A549 (cell line): ENCODE results near the gene RPS16. TPM values are rescaled to one million over a fixed set of nuclear protein-coding genes. Genes with fewer than 3 reads are reported as not detected.

Experiments
- ATAC-seq, 2 experiments: fragments of 200-7000 bp in 1 of 2; fragments of >200 bp in 1 of 2; cut with Nextera tagmentation in 1 of 2; cut with Tn5 transposase in 1 of 2; 3 replicates each; pipeline versions ENCODE4 v1.8.0 to v1.9.1; 2018 to 2020; ENCODE audit warnings: mild to moderate bottlenecking in 1 of 2, moderate library complexity in 1 of 2
- CTCF ChIA-PET: fragments of 300-600 bp; sonication (Branson Sonifier 250); formaldehyde crosslinking; extraction: SDS; loops from one replicate; lab custom pipeline; 2021; ENCODE audit warnings: antibody characterized with exemption, inconsistent platforms; lab: Yijun Ruan, JAX
- POLR2A ChIA-PET: fragments of 350-600 bp; formaldehyde crosslinking; extraction: SDS; loops from one replicate; lab custom pipeline; 2021; ENCODE audit warnings: antibody characterized with exemption, inconsistent platforms; lab: Yijun Ruan, JAX
- DNase-seq, 2 experiments: peaks; one replicate each; pipeline versions ENCODE4 v3.0.0 to v3.0.0-alpha.2; 2011 to 2016; ENCODE audit warnings: low read depth in 1 of 2, low spot score in 1 of 2
- FAIRE-seq: peaks from 2 replicates; lab custom pipeline; 2011; peaks lifted over from hg19 to GRCh38; lab: Jason Lieb, UNC
- H3K27ac ChIP-seq, 2 experiments: fragments of >200 bp; sonication (Bioruptor Twin); formaldehyde crosslinking; 3 replicates each; pipeline ENCODE4 v1.5.1; 2016 to 2017
- H3K4me1 ChIP-seq: fragments of >200 bp; sonication (Bioruptor Twin); formaldehyde crosslinking; 3 replicates; pipeline ENCODE4 v1.6.1; 2016
- H3K4me2 ChIP-seq: fragments of >200 bp; sonication (Bioruptor Twin); formaldehyde crosslinking; 3 replicates; pipeline ENCODE4 v1.6.1; 2016
- H3K4me3 ChIP-seq: fragments of >200 bp; sonication (Bioruptor Twin); formaldehyde crosslinking; 3 replicates; pipeline ENCODE4 v1.5.1; 2016
- H3K9me3 ChIP-seq: fragments of >200 bp; sonication (Bioruptor Twin); formaldehyde crosslinking; 3 replicates; pipeline ENCODE4 v1.6.1; 2016
- BHLHE40 ChIP-seq: IDR thresholded peaks from 2 replicates; pipeline ENCODE4 v1.6.1; 2012; ENCODE audit warnings: low read depth, low read length, inconsistent platforms
- CBX8 ChIP-seq: fragments of 200-600 bp; sonication (generic); IDR thresholded peaks from 2 replicates; pipeline ENCODE4 v1.6.1; 2016
- EHMT2 ChIP-seq: fragments of 200-600 bp; sonication (generic); IDR thresholded peaks from 2 replicates; pipeline ENCODE4 v1.6.1; 2016; ENCODE audit warnings: antibody characterized with exemption, low read depth, mild to moderate bottlenecking, moderate library complexity
- EP300 ChIP-seq, 2 experiments: fragments of >200 bp; sonication (Bioruptor Twin); formaldehyde crosslinking; IDR thresholded peaks; 2 replicates in 1 of 2; 3 replicates in 1 of 2; pipeline ENCODE4 v1.6.1; 2016 to 2017
- FOXS1 ChIP-seq: fragments of 250-450 bp; sonication (Bioruptor Pico); IDR thresholded peaks from 2 replicates; pipeline ENCODE4 v1.5.0; 2020; ENCODE audit warnings: mild to moderate bottlenecking, moderate library complexity
- JUN ChIP-seq, 2 experiments: fragments of >200 bp; sonication (Bioruptor Twin); formaldehyde crosslinking; IDR thresholded peaks; 2 replicates in 1 of 2; 3 replicates in 1 of 2; pipeline ENCODE4 v1.6.1; 2016 to 2017
- KDM1A ChIP-seq: fragments of 200-600 bp; sonication (generic); IDR thresholded peaks from 2 replicates; pipeline ENCODE4 v1.6.1; 2016; ENCODE audit warnings: low read depth, mild to moderate bottlenecking
- KDM5A ChIP-seq: fragments of 200-600 bp; sonication (generic); IDR thresholded peaks from 2 replicates; pipeline ENCODE4 v1.6.1; 2016; ENCODE audit warnings: antibody characterized with exemption, mild to moderate bottlenecking
- NPAS2 ChIP-seq: fragments of 250-450 bp; sonication (Bioruptor Pico); IDR thresholded peaks from 2 replicates; pipeline ENCODE4 v1.8.0; 2022; ENCODE audit warnings: mild to moderate bottlenecking, moderate library complexity, borderline replicate concordance
- POLR2A ChIP-seq: IDR thresholded peaks from 2 replicates; pipeline ENCODE4 v1.6.1; 2012; ENCODE audit warnings: mild to moderate bottlenecking, low read length
- RCOR1 ChIP-seq: fragments of 150-350 bp; IDR thresholded peaks from 2 replicates; pipeline ENCODE4 v1.6.1; 2014; ENCODE audit warnings: antibody characterized with exemption, low read length, low read depth
- WGBS: methylation state at CpG from one replicate; pipeline ENCODE4 v1.1.6; 2017; ENCODE audit errors: missing lambda C conversion rate; 5-methylcytosine and 5-hydroxymethylcytosine counted together
- polyA plus RNA-seq, 4 experiments: library from polyadenylated mRNA; depleted of rRNA in 3 of 4; stranded (reverse); fragments of >200 nt; fragmentation: RNase III in 1 of 4; extraction: RNeasy Plus Mini Kit Qiagen cat#74134 plus additional on column Dnase treatment in 1 of 4; gene quantifications; 2 replicates in 3 of 4; 3 replicates in 1 of 4; pipeline ENCODE4 v1.2.3, GENCODE V29; 2011 to 2017
- TF ChIP-seq, protein P1 (sequence below): fragments of >200 bp; sonication (Bioruptor Twin); formaldehyde crosslinking; IDR thresholded peaks from 3 replicates; pipeline ENCODE4 v1.6.1; 2016
- TF ChIP-seq, protein P2 (sequence below): IDR thresholded peaks from 2 replicates; pipeline ENCODE4 v1.6.1; 2012
- TF ChIP-seq, protein P3 (sequence below): fragments of 200-600 bp; sonication (generic); IDR thresholded peaks from 2 replicates; pipeline ENCODE4 v1.6.1; 2016; ENCODE audit warnings: antibody characterized with exemption, mild to moderate bottlenecking, moderate library complexity
- TF ChIP-seq, protein P4 (sequence below): IDR thresholded peaks from 2 replicates; pipeline ENCODE4 v1.6.1; 2012; ENCODE audit warnings: low read depth, borderline replicate concordance

RPS16 gene
- polyA plus RNA-seq, 2 of the 4 experiments (the other 2 are of a cell fraction) = 4,348 to 4,855 TPM

DNA sequence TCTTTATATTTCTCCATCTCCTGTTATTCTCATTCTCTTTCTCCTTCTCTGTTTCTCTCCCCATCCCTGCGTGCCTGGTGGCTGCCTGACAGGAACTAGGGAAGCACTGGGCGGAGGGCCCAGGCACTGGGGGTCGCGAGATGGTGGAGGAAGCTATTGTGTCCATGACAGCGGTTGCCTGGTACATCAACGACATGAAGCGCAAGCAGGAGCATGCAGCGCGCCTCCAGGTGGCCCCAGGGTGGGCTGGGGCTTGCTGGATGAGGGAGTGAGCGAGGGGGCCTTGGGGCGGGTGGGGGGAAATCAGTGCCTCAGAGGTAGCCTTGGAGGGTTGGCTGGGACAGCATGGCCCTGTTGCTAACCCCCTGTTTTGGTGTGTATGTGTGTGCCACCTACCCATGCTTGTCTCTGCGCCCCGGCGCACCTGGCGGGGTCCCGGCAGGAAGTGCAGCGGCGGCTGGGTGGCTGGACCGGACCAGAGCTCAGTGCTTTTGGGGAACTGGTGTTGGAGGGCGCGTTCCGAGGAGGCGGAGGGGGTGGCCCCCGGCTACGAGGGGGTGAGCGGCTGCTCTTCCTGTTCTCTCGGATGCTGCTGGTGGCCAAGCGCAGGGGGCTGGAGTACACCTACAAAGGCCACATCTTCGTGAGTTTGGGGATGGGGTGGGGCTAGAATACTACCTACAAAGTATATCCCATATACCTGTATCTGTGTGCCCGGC is 18.1 kb downstream of the RPS16 start:
- no peak overlapping the region for H3K27ac ChIP-seq
- TF ChIP-seq EHMT2 = no peak
- TF ChIP-seq RCOR1 = no peak
- TF ChIP-seq KDM5A = no peak
- TF ChIP-seq BHLHE40 = no peak
- TF ChIP-seq, protein P1, sequence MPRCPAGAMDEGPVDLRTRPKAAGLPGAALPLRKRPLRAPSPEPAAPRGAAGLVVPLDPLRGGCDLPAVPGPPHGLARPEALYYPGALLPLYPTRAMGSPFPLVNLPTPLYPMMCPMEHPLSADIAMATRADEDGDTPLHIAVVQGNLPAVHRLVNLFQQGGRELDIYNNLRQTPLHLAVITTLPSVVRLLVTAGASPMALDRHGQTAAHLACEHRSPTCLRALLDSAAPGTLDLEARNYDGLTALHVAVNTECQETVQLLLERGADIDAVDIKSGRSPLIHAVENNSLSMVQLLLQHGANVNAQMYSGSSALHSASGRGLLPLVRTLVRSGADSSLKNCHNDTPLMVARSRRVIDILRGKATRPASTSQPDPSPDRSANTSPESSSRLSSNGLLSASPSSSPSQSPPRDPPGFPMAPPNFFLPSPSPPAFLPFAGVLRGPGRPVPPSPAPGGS = no peak
- TF ChIP-seq FOXS1 (CRISPR knock-in tag) = no peak
- no peak for TF ChIP-seq JUN (IDR thresholded peaks at IDR 0.05)
- TF ChIP-seq, protein P2, sequence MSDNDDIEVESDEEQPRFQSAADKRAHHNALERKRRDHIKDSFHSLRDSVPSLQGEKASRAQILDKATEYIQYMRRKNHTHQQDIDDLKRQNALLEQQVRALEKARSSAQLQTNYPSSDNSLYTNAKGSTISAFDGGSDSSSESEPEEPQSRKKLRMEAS = no peak
- no peak for TF ChIP-seq KDM1A
- TF ChIP-seq, protein P3, sequence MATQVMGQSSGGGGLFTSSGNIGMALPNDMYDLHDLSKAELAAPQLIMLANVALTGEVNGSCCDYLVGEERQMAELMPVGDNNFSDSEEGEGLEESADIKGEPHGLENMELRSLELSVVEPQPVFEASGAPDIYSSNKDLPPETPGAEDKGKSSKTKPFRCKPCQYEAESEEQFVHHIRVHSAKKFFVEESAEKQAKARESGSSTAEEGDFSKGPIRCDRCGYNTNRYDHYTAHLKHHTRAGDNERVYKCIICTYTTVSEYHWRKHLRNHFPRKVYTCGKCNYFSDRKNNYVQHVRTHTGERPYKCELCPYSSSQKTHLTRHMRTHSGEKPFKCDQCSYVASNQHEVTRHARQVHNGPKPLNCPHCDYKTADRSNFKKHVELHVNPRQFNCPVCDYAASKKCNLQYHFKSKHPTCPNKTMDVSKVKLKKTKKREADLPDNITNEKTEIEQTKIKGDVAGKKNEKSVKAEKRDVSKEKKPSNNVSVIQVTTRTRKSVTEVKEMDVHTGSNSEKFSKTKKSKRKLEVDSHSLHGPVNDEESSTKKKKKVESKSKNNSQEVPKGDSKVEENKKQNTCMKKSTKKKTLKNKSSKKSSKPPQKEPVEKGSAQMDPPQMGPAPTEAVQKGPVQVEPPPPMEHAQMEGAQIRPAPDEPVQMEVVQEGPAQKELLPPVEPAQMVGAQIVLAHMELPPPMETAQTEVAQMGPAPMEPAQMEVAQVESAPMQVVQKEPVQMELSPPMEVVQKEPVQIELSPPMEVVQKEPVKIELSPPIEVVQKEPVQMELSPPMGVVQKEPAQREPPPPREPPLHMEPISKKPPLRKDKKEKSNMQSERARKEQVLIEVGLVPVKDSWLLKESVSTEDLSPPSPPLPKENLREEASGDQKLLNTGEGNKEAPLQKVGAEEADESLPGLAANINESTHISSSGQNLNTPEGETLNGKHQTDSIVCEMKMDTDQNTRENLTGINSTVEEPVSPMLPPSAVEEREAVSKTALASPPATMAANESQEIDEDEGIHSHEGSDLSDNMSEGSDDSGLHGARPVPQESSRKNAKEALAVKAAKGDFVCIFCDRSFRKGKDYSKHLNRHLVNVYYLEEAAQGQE = no peak
- no peak for TF ChIP-seq EP300 (IDR thresholded peaks at IDR 0.05)
- TF ChIP-seq CBX8 = no peak
- no peak for TF ChIP-seq NPAS2
- no peak for ATAC-seq
- ChIA-PET POLR2A (interaction anchor here (4.7 to 10.5 kb wide), 2 partner anchors 18 kb away, joined by 102 to 160 read pairs; partner anchors contain the start of gene RPS16), CTCF (interaction anchor here (1.1 to 23.5 kb wide), 8 partner anchors 9 to 116 kb away, joined by 4 to 457 read pairs (median 10); partner anchors contain the start of genes EID2B, MED29, PAF1 and ZFP36)
- WGBS = 94% methylated on average over 29 of the region's 30 CpGs
- no peak for FAIRE-seq
- H3K4me3 ChIP-seq = no peak overlapping the region
- no peak for DNase-seq
- no peaks in the 10 kb centered on the region for H3K9me3 ChIP-seq
- H3K4me1 ChIP-seq = peaks cover 13% of the 10 kb centered on the region
- H3K4me2 ChIP-seq = no peak overlapping the region

DNA sequence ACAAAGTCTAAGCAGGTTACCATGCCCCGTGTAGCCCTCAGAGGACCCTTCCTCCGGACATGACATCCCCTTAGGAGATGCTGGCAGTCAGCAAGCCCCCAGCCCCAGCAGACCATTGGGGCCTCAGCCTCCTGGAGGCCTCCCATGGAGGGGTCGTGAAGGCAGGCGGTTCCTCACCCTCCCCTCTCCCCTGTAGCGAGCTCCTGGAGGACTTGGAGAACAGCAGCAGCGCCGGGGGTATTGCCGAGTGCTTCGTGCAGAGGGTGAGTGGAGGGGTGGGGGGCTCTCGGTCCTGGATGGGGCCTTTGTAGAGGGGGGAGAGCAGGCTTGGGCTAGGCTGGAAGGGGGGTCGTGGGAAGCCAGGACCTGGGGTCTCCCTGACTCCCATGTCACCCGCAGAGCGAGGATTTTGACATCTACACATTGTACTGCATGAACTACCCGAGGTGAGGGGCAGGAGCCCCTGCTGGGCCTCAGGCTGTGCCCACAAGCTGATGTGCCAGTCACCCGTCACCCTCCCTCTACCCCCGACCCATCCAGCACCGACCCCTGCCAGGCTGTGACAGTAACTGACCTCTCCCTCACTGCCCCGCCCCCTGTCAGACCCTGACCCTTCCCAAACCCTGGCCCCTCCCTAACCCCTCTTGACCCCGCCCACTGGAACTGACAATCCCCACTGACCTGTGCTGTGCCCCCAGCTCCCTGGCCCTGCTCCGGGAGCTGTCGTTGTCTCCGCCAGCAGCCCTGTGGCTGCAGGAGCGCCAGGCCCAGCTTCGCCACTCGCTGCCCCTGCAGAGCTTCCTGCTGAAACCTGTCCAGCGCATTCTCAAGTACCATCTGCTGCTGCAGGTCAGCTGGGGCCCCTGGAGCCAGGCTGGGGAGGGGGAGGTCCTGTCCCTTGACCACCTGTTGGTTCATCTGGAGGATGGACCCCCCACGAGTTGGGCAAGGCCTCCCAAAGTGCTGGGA is 19.3 kb downstream of the RPS16 start:
- no peak for ATAC-seq
- 89% methylated on average over 22 of the region's 27 CpGs for WGBS
- H3K4me3 ChIP-seq = no peak overlapping the region
- POLR2A ChIA-PET = interaction anchor here (0.6 to 4.7 kb wide), 4 partner anchors 10 to 50 kb away, joined by 3 to 102 read pairs (median 7); partner anchors contain the start of gene RPS16
- peaks cover 16% of the 10 kb centered on the region for H3K4me1 ChIP-seq
- no peak for TF ChIP-seq JUN (IDR thresholded peaks at IDR 0.05)
- TF ChIP-seq, protein P4, sequence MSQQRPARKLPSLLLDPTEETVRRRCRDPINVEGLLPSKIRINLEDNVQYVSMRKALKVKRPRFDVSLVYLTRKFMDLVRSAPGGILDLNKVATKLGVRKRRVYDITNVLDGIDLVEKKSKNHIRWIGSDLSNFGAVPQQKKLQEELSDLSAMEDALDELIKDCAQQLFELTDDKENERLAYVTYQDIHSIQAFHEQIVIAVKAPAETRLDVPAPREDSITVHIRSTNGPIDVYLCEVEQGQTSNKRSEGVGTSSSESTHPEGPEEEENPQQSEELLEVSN = no peak
- TF ChIP-seq POLR2A = no peak
- no peak overlapping the region for H3K4me2 ChIP-seq
- no peak for FAIRE-seq
- H3K27ac ChIP-seq = no peak overlapping the region
- no peak for DNase-seq
- H3K9me3 ChIP-seq = no peaks in the 10 kb centered on the region
- CTCF ChIA-PET = interaction anchor here (1.0 to 23.5 kb wide), 9 partner anchors 10 to 117 kb away, joined by 3 to 457 read pairs (median 12); partner anchors contain the start of genes EID2B, MED29, PAF1 and RPS16
